Choroid plexus epithelial cell (primary cell): Measurements from ENCODE around the gene RPS6KA2.

ENCODE experiments used
- DNase-seq: peaks from one replicate; pipeline ENCODE4 v3.0.0-alpha.2; 2010; ENCODE audit warnings: low read depth
- H3K4me3 ChIP-seq: 2 replicates; pipeline ENCODE4 v1.5.1; 2011; ENCODE audit warnings: low read depth, mild to moderate bottlenecking, control low read depth, low read length, moderate library complexity
- CTCF ChIP-seq: conservative IDR thresholded peaks from 2 replicates; pipeline ENCODE4 v1.5.1; 2011; ENCODE audit warnings: low read depth, mild to moderate bottlenecking, control low read depth, inconsistent platforms, low read length, moderate library complexity

The RPS6KA2 gene

DNA sequence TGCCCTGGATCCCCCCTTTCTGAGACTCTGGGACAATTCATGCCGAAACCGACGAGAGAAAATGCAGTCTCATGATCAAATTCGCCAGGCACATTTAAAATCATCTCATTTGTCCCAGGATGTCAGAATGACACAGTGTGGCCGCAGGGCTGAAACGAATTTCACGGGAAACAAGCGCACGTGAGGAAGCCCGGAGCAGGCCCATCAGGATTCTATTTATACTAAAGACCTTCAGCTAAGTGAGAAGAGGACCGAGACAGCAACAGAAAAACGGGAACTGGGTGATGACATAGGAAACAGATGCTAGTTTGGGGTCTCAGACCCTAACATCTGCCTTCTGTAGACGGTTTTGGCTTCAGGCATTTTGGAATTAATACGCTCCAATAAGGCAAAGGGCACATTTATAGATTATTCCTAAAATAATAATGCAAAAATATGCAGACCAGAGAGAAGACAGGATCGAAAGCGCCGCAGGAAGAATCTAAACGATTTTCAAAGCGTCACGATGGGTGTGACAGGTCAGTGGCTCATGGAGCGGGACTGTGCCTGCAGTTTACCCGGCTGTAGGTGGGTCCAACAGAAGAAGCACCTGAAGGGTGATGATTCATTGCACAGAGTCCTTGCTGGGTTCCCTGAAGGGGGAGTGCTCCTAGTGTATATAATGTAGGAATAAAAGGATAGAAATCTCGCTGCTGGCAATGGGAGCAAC lies 163.5 kb downstream of the RPS6KA2 start:
- DNase-seq: no peak
- no peak overlapping the region for H3K4me3 ChIP-seq
- no peak for TF ChIP-seq CTCF

DNA sequence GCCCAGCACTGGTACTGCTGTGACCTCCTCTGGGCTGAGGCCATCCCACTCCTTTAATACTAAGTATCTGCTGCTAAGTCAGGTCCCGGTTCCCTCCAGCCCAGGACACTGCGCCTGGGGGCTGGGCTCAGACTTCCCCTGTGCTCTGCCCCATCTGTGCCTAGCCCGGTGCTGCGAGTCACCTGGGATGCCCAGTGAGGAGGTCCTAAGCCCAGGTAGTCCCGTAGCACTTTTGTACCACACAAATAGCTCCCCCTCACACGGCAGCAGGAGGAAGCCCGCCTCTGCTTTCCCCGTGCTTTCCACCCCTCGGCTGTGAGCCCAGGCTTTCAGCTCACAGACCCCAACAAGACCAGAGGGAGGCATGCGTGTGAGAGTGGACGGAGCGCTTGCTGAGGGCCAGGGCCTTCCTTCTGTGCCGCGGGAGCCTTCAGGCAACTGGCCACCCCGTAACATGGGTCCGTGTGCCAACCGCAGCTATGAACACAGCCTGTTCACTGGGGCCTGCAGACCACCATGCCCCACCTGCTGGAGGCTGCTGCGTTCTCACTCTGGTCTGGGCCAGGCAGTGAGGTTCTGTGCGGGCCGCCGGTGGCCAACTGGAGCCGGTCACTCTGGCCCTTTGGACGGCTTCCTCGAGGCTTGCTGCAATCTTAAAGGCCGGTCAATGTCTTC lies 164.5 kb downstream of the RPS6KA2 start:
- no peak for DNase-seq
- no peak for TF ChIP-seq CTCF
- no peak overlapping the region for H3K4me3 ChIP-seq

DNA sequence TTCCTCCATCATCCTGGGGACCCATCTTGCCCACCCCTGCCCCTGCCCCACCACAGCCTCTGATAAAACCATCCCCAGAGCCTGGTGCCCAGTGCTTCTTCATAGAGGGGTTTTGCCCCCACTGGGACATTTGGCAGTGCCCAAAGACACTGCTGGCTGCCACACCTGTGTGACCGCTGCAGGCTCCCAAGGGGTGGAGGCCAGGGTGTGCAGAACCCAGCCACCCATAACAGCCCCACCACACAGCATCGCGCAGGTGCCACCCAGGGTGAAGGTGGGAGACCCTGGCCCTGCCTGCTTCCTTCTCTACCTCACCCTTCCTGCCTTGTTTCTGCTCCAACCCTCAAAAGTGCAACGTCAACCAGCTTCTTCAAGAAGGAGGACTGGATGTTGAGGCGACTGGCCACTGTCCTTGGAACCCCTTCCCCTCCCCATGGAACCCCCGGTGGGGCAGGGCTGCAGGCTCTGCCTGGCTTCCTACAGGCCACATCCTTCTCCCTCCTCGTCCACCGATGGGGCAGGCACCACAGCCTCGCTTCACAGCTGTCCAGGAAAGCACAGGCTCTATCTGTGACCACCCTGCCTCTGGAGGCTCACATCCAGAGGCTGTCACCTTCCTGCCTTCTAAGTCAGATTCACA lies 165.1 kb downstream of the RPS6KA2 start:
- no peak for DNase-seq
- no peak overlapping the region for H3K4me3 ChIP-seq
- no peak for TF ChIP-seq CTCF

GRCh38 chr6:166460473-166461437 lies 166.3 kb downstream of the RPS6KA2 start:
- TF ChIP-seq CTCF: no peak
- DNase-seq: peak; percentile 35
- H3K4me3 ChIP-seq: no peak overlapping the region

DNA sequence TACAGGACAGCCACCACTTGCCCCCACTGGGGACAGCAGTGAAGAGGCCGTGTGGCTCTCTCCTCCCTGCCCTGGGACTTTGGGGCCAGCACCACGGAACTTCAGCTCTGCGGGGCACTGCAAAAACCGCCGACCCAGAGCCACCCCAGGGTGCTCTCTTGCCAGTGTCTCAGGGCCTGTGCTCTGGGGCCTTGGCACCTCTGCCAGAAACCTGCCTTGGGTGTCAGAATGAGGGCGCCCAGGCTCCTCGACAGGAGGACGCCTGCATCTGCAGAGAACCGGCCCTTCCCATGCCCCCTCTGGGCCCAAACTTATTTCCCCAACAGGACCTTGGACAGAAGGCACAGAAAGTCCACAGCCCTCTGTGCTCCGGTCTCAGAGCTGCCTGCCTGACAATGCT lies 167.1 kb downstream of the RPS6KA2 start:
- no peak overlapping the region for H3K4me3 ChIP-seq
- TF ChIP-seq CTCF: no peak
- no peak for DNase-seq

- no peak overlapping the region for H3K4me3 ChIP-seq
- TF ChIP-seq CTCF: no peak
- no peak for DNase-seq
These were observed 167.8 kb downstream of the RPS6KA2 start for GRCh38 chr6:166459272-166459671.
